ENCODE data around the gene SETD1A.

Gene SETD1A

GRCh38 chr16:31002250-31002700 lies 44.7 kb downstream of the SETD1A start:
- no peaks in the 10 kb centered on the region for H3K27me3 ChIP-seq (ENCODE audit: insufficient read depth, low read length, poor library complexity, severe bottlenecking)
- H2AFZ ChIP-seq (ENCODE audit: low read length) = no peak overlapping the region
- no peaks in the 10 kb centered on the region for H3F3A ChIP-seq (ENCODE audit: low read depth)
- TF ChIP-seq EZH2phosphoT487 (IDR thresholded peaks at IDR 0.05; ENCODE audit: borderline replicate concordance) (no peak), CTCF (conservative IDR thresholded peaks at IDR 0.05; ENCODE audit: low read length) (no peak)
- no peaks in the 10 kb centered on the region for H3K9me2 ChIP-seq (replicated peaks; ENCODE audit: low read depth, low read length)
- no peak overlapping the region for H3K4me2 ChIP-seq (ENCODE audit: low read depth, low read length, poor library complexity, severe bottlenecking)
- H3K4me1 ChIP-seq (ENCODE audit: insufficient read depth, low read length, poor library complexity, severe bottlenecking) = no peaks in the 10 kb centered on the region
- H3K79me2 ChIP-seq (ENCODE audit: insufficient read depth, low read length) = no peaks in the 10 kb centered on the region
- H4K20me1 ChIP-seq (ENCODE audit: insufficient read depth, low read length, poor library complexity, severe bottlenecking) = no peaks in the 10 kb centered on the region
- no peaks in the 10 kb centered on the region for H3K36me3 ChIP-seq (ENCODE audit: insufficient read depth, low read length)
- no peak overlapping the region for H3K4me3 ChIP-seq (ENCODE audit: low read length, poor library complexity, severe bottlenecking)
- no peak overlapping the region for H3K9ac ChIP-seq (ENCODE audit: low read depth, low read length, poor library complexity, severe bottlenecking)
- H3K9me3 ChIP-seq (ENCODE audit: insufficient read depth, low read depth, low read length) = no peaks in the 10 kb centered on the region

GRCh38 chr16:31002862-31003341 lies 45.3 kb downstream of the SETD1A start:
- Histone ChIP-seq H4K20me1 (ENCODE audit: insufficient read depth, low read length, poor library complexity, severe bottlenecking) (no peaks in the 10 kb centered on the region), H3K9me3 (ENCODE audit: insufficient read depth, low read depth, low read length) (no peaks in the 10 kb centered on the region), H3F3A (ENCODE audit: low read depth) (no peaks in the 10 kb centered on the region), H3K4me3 (ENCODE audit: low read length, poor library complexity, severe bottlenecking) (no peak overlapping the region), H3K9ac (ENCODE audit: low read depth, low read length, poor library complexity, severe bottlenecking) (no peak overlapping the region), H3K4me2 (ENCODE audit: low read depth, low read length, poor library complexity, severe bottlenecking) (no peak overlapping the region), H2AFZ (ENCODE audit: low read length) (no peak overlapping the region), H3K79me2 (ENCODE audit: insufficient read depth, low read length) (no peaks in the 10 kb centered on the region), H3K9me2 (replicated peaks; ENCODE audit: low read depth, low read length) (no peaks in the 10 kb centered on the region), H3K4me1 (ENCODE audit: insufficient read depth, low read length, poor library complexity, severe bottlenecking) (no peaks in the 10 kb centered on the region), H3K27me3 (ENCODE audit: insufficient read depth, low read length, poor library complexity, severe bottlenecking) (no peaks in the 10 kb centered on the region), H3K36me3 (ENCODE audit: insufficient read depth, low read length) (no peaks in the 10 kb centered on the region)
- TF ChIP-seq CTCF (conservative IDR thresholded peaks at IDR 0.05; ENCODE audit: low read length) = no peak
- no peak for TF ChIP-seq EZH2phosphoT487 (IDR thresholded peaks at IDR 0.05; ENCODE audit: borderline replicate concordance)

- H4K20me1 ChIP-seq (ENCODE audit: insufficient read depth, low read length, poor library complexity, severe bottlenecking) = no peaks in the 10 kb centered on the region
- no peak overlapping the region for H2AFZ ChIP-seq (ENCODE audit: low read length)
- no peaks in the 10 kb centered on the region for H3K4me1 ChIP-seq (ENCODE audit: insufficient read depth, low read length, poor library complexity, severe bottlenecking)
- no peak overlapping the region for H3K4me2 ChIP-seq (ENCODE audit: low read depth, low read length, poor library complexity, severe bottlenecking)
- H3F3A ChIP-seq (ENCODE audit: low read depth) = no peaks in the 10 kb centered on the region
- H3K79me2 ChIP-seq (ENCODE audit: insufficient read depth, low read length) = no peaks in the 10 kb centered on the region
- H3K27me3 ChIP-seq (ENCODE audit: insufficient read depth, low read length, poor library complexity, severe bottlenecking) = no peaks in the 10 kb centered on the region
- H3K9me3 ChIP-seq (ENCODE audit: insufficient read depth, low read depth, low read length) = no peaks in the 10 kb centered on the region
- H3K9me2 ChIP-seq (replicated peaks; ENCODE audit: low read depth, low read length) = no peaks in the 10 kb centered on the region
- TF ChIP-seq CTCF (conservative IDR thresholded peaks at IDR 0.05; ENCODE audit: low read length) = no peak
- TF ChIP-seq EZH2phosphoT487 (IDR thresholded peaks at IDR 0.05; ENCODE audit: borderline replicate concordance) = no peak
- H3K36me3 ChIP-seq (ENCODE audit: insufficient read depth, low read length) = no peaks in the 10 kb centered on the region
- H3K9ac ChIP-seq (ENCODE audit: low read depth, low read length, poor library complexity, severe bottlenecking) = no peak overlapping the region
- no peak overlapping the region for H3K4me3 ChIP-seq (ENCODE audit: low read length, poor library complexity, severe bottlenecking)
Observed at GRCh38 chr16:31003744-31004143, 46.2 kb downstream of the SETD1A start.

Data from Loucy (cell line).